Caco-2 (cell line): ENCODE data around the gene CIC. TPM values are rescaled to one million over a fixed set of nuclear protein-coding genes. Genes with fewer than 3 reads are reported as not detected.
A peak's percentile ranks its signal among the peaks of the same experiment; 100 is the strongest.

Source experiments
- Bru-seq: library from RNA; stranded (reverse); fragments of 400-500 nt; gene quantifications from one replicate; lab custom pipeline; 2021; lab: Mats Ljungman, UMichigan
- BruChase-seq, 2 experiments: library from RNA; stranded (reverse); fragments of 400-500 nt; gene quantifications; one replicate each; lab custom pipeline; 2021; lab: Mats Ljungman, UMichigan
- BruUV-seq: library from RNA; stranded (reverse); fragments of 400-500 nt; replicated peaks from 2 replicates; lab custom pipeline; 2021; lab: Mats Ljungman, UMichigan
- CTCF ChIA-PET: fragments of 300-600 bp; sonication (Branson Sonifier 250); formaldehyde crosslinking; loops from one replicate; lab custom pipeline; 2022; ENCODE audit warnings: antibody characterized with exemption; lab: Charles Lee
- POLR2A ChIA-PET: fragments of 300-600 bp; sonication (Branson Sonifier 250); formaldehyde crosslinking; loops from one replicate; lab custom pipeline; 2022; ENCODE audit warnings: antibody characterized with exemption; lab: Charles Lee
- DNase-seq, 2 experiments: peaks; one replicate each; pipeline versions ENCODE4 v3.0.0 to v3.0.0-alpha.2; 2020 to 2022
- H3K27me3 ChIP-seq: replicated peaks from 2 replicates; pipeline ENCODE4 v1.6.0; 2011; ENCODE audit warnings: low read length; ENCODE audit not compliant: control insufficient read depth, insufficient read depth
- H3K36me3 ChIP-seq: 2 replicates; pipeline ENCODE4 v1.5.1; 2011; ENCODE audit warnings: low read length; ENCODE audit not compliant: control insufficient read depth, insufficient read depth
- H3K4me1 ChIP-seq: fragments of 250-450 bp; sonication (Bioruptor Pico); 2 replicates; pipeline ENCODE4 v1.5.1; 2020; ENCODE audit warnings: mild to moderate bottlenecking
- H3K4me3 ChIP-seq: 2 replicates; pipeline ENCODE4 v1.5.1; 2011; ENCODE audit warnings: low read depth, mild to moderate bottlenecking, control low read depth, low read length
- H3K9me3 ChIP-seq: fragments of 250-450 bp; sonication (Bioruptor Pico); 2 replicates; pipeline ENCODE4 v1.5.1; 2020; ENCODE audit warnings: mild to moderate bottlenecking, moderate library complexity
- H3K27ac Mint-ChIP-seq: one replicate; pipeline ENCODE4 v1.8.0; 2022; ENCODE audit warnings: mixed read lengths; ENCODE audit not compliant: unreplicated experiment
- H3K27me3 Mint-ChIP-seq: one replicate; pipeline ENCODE4 v1.8.0; 2022; ENCODE audit warnings: mixed read lengths; ENCODE audit not compliant: insufficient read depth, unreplicated experiment
- H3K36me3 Mint-ChIP-seq: one replicate; pipeline ENCODE4 v1.8.0; 2022; ENCODE audit warnings: mild to moderate bottlenecking, mixed read lengths; ENCODE audit not compliant: insufficient read depth, unreplicated experiment
- H3K4me1 Mint-ChIP-seq: one replicate; pipeline ENCODE4 v1.8.0; 2022; ENCODE audit warnings: low read depth, mixed read lengths; ENCODE audit not compliant: unreplicated experiment
- H3K4me3 Mint-ChIP-seq: one replicate; pipeline ENCODE4 v1.8.0; 2022; ENCODE audit warnings: mild to moderate bottlenecking, moderate library complexity, mixed read lengths; ENCODE audit not compliant: unreplicated experiment
- H3K9me3 Mint-ChIP-seq: one replicate; pipeline ENCODE4 v1.8.0; 2022; ENCODE audit warnings: mixed read lengths; ENCODE audit not compliant: unreplicated experiment
- intact Hi-C: fragments of 100-400 bp; cut with micrococcal nuclease; formaldehyde crosslinking; loops from one replicate; pipeline ENCODE4 v1.10.0; 2022; ENCODE audit not compliant: unreplicated experiment
- long read RNA-seq: library from polyadenylated mRNA; stranded (forward); transcript quantifications from one replicate; pipeline ENCODE4 v2.0.0, GENCODE V29; 2022
- total RNA-seq: library from RNA; stranded (reverse); gene quantifications from 2 replicates; pipeline ENCODE4 v1.2.3, GENCODE V29; 2022
- TF ChIP-seq, protein P1 (sequence below), 2 experiments: fragments of 200-600 bp in 1 of 2; IDR thresholded peaks; 1 replicate in 1 of 2; 2 replicates in 1 of 2; pipeline versions ENCODE4 v1.5.1 to v1.8.0; 2011 to 2022; ENCODE audit warnings: antibody characterized with exemption in 1 of 2, control low read depth in 1 of 2, inconsistent platforms in 1 of 2, low read depth in 1 of 2, low read length in 1 of 2, mild to moderate bottlenecking in 1 of 2, moderate library complexity in 1 of 2; ENCODE audit not compliant: insufficient read depth in 1 of 2, severe bottlenecking in 1 of 2, unreplicated experiment in 1 of 2

The CIC gene
- total RNA-seq (44.8 and 47.8 TPM in 2 replicates), Bru-seq, nascent RNA (percentile 53 among the genes with signal in this experiment), BruChase-seq, experiment 1, labeled RNA remaining after a 2-hour chase (percentile 59 among the genes with signal in this experiment), BruChase-seq, experiment 2, labeled RNA remaining after a 6-hour chase (percentile 69 among the genes with signal in this experiment)
- long read RNA-seq, partial matches to known transcripts, result 14 of 30 reads
- long read RNA-seq, other reads (novel, unspliced or antisense), result 12 of 30 reads

GRCh38 chr19:42268704-42269477, at the start of gene CIC:
CIC (plus strand) TSS chr19:42269252; CDS start chr19:42271784, 2,532 bp downstream.
- peaks cover 11% of the 10 kb centered on the region for H3K36me3 Mint-ChIP-seq
- TSS peak; percentile 95 for BruUV-seq
- CTCF ChIA-PET, result interaction anchor here (0.6 kb wide), 1 partner anchor 13 kb away, joined by 4 read pairs; no protein-coding TSS in a partner anchor
- H3K4me3 Mint-ChIP-seq, result no peak within 1 kb of the TSS
- H3K36me3 ChIP-seq, result no peaks in the 10 kb centered on the region
- intact Hi-C loops, result loop anchor here (1.0 kb wide), 5 partner anchors 11 to 49 kb away; partner anchors contain the start of genes PAFAH1B3, PRR19 and ZNF526
- TF ChIP-seq, protein P1, sequence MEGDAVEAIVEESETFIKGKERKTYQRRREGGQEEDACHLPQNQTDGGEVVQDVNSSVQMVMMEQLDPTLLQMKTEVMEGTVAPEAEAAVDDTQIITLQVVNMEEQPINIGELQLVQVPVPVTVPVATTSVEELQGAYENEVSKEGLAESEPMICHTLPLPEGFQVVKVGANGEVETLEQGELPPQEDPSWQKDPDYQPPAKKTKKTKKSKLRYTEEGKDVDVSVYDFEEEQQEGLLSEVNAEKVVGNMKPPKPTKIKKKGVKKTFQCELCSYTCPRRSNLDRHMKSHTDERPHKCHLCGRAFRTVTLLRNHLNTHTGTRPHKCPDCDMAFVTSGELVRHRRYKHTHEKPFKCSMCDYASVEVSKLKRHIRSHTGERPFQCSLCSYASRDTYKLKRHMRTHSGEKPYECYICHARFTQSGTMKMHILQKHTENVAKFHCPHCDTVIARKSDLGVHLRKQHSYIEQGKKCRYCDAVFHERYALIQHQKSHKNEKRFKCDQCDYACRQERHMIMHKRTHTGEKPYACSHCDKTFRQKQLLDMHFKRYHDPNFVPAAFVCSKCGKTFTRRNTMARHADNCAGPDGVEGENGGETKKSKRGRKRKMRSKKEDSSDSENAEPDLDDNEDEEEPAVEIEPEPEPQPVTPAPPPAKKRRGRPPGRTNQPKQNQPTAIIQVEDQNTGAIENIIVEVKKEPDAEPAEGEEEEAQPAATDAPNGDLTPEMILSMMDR (IDR thresholded peaks at IDR 0.05; ENCODE audit: insufficient read depth in 1 of 2, low read depth in 1 of 2, low read length in 1 of 2, severe bottlenecking in 1 of 2, unreplicated experiment in 1 of 2), result no peak
- POLR2A ChIA-PET, result interaction anchor here (0.6 to 2.1 kb wide), 2 partner anchors 11 to 26 kb away, joined by 3 to 5 read pairs; partner anchors contain the start of gene GSK3A
- peak within 1 kb of the TSS; percentile 74 for H3K4me3 ChIP-seq
- H3K27me3 ChIP-seq, result no peaks in the 10 kb centered on the region
- peak; percentile 99 to 100 for DNase-seq
- no peak within 1 kb of the TSS for H3K27ac Mint-ChIP-seq
- no peaks in the 10 kb centered on the region for H3K4me1 Mint-ChIP-seq
- no peaks in the 10 kb centered on the region for H3K9me3 ChIP-seq
- no peaks in the 10 kb centered on the region for H3K27me3 Mint-ChIP-seq
- H3K9me3 Mint-ChIP-seq, result no peaks in the 10 kb centered on the region
- H3K4me1 ChIP-seq, result peaks cover 10% of the 10 kb centered on the region; the same call in 1 of the 2 replicates

DNA sequence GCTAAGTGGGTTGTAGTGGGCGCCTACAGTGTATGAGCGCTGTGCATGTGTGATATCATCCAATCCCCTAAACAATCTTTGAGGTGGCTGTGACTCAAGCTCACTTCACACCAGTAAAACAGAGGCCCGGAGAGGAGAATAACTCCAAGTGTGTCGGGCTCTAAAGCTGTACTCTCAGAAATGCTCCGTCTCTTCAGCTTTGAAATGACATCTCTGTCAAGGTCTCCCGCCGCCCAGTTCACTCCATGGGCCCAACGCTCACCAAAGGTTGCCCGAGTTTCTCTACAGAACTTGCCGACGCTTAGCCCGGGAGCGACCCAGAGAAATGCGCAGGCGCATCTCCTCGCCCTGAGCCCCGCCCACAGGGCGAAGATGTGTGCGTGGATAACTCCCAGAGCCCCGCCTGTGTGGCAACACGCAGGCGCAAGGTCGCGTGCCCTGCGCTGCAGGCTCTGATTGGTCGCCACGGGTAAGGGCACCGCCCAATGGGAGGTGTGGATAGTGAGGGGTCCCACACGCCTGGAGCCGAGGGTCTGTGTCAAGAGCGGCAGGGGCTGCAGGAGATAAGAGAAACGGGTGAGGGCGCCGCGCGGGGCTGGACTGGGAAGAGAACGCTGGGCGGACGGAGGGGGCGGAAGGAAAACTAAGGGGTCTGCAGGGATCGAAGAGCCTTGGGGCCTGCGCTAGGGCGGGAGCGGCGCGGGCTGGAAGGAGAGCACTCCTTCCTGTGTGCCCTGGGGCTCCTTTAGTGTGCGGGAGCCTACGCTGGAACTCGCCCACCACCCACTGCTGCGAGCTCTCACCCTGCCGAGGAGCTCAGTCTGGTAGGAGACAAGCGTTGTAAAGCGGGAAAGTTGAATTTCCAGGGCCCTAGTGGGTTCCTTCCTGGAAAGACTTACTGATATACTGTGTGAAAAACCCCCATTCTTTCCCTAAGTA, 49.0 kb upstream of the CIC start, which contains the start of gene ZNF526:
ZNF526 (plus strand) TSS at position 501 of the 939 bp plus-strand sequence. CDS start 4,092 bp downstream, outside the sequence.
- H3K36me3 ChIP-seq, result peaks cover 5% of the 10 kb centered on the region
- Mint-ChIP-seq H3K9me3 (no peaks in the 10 kb centered on the region), H3K4me1 (peaks cover 22% of the 10 kb centered on the region), H3K4me3 (peak within 1 kb of the TSS; percentile 93), H3K27ac (peak within 1 kb of the TSS; percentile 94), H3K36me3 (peaks cover 47% of the 10 kb centered on the region), H3K27me3 (no peaks in the 10 kb centered on the region)
- ChIA-PET POLR2A (interaction anchor here (1.8 kb wide), 1 partner anchor 23 kb away, joined by 12 read pairs; no protein-coding TSS in a partner anchor), CTCF (interaction anchor here (0.6 kb wide), 2 partner anchors 160 to 222 kb away, joined by 3 to 6 read pairs; no protein-coding TSS in a partner anchor)
- intact Hi-C loops, result loop anchor here (1.0 kb wide), 3 partner anchors 22 to 48 kb away; partner anchors contain the start of genes ERF and GSK3A
- DNase-seq, result peak; percentile 99
- TF ChIP-seq, protein P1 (IDR thresholded peaks at IDR 0.05; ENCODE audit: insufficient read depth in 1 of 2, low read depth in 1 of 2, low read length in 1 of 2, severe bottlenecking in 1 of 2, unreplicated experiment in 1 of 2), result peak in 1 of 2 experiments; percentile 2
- H3K27me3 ChIP-seq, result no peaks in the 10 kb centered on the region
- peaks cover 25% of the 10 kb centered on the region for H3K4me1 ChIP-seq
- H3K9me3 ChIP-seq, result no peaks in the 10 kb centered on the region
- H3K4me3 ChIP-seq, result peak within 1 kb of the TSS; percentile 79
- BruUV-seq, result TSS peak; percentile 92
